GM12874 (cell line): ENCODE measurements around the gene PTER.

ENCODE experiments used
- CTCF ChIP-seq: IDR thresholded peaks from 2 replicates; pipeline ENCODE4 v1.5.1; 2011; ENCODE audit warnings: low read depth, mild to moderate bottlenecking, control low read depth, low read length, moderate library complexity; ENCODE audit not compliant: insufficient read depth

Gene PTER

GRCh38 chr10:16519908-16520861 lies 83.4 kb downstream of the PTER start:
- no peak for TF ChIP-seq CTCF

- TF ChIP-seq CTCF = peak; percentile 55
These were observed 84.1 kb downstream of the PTER start for GRCh38 chr10:16520900-16521299.

GRCh38 chr10:16521311-16522016 lies 84.7 kb downstream of the PTER start, which contains the start of gene C1QL3:
Gene C1QL3, minus strand, starts transcription at chr10:16521879. Its CDS starts 814 bp downstream, at chr10:16521065.
- TF ChIP-seq CTCF = no peak

- no peak for TF ChIP-seq CTCF
These were observed 90.6 kb downstream of the PTER start for GRCh38 chr10:16527452-16527851.

- TF ChIP-seq CTCF = no peak
These were observed 93.0 kb downstream of the PTER start for GRCh38 chr10:16529853-16530252.

- TF ChIP-seq CTCF = no peak
These were observed 99.3 kb downstream of the PTER start for GRCh38 chr10:16536155-16536554.

- no peak for TF ChIP-seq CTCF
These were observed 107.3 kb downstream of the PTER start for GRCh38 chr10:16544099-16544498.
